ENCODE results near the gene HOXB2.

The HOXB2 gene

DNA sequence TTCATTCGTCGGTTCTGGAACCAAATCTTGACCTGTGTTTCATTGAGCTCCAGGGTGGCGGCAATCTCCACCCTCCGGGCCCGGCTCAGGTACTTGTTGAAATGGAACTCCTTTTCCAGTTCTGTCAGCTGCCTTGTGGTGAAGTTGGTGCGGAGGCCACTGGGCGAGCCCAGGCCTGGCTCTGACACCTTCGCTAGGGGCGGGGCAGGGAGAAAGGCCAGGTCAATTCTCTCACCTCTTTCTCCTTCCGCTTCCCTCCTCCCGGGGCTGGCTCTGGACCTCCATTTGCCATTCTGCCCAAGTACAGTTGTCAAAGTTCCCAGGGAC is 15.3 kb downstream of the HOXB2 start:
- peaks cover 72% of the 10 kb centered on the region for H3K27me3 Mint-ChIP-seq (ENCODE audit: low read depth)
- no peak for TF ChIP-seq CTCF (IDR thresholded peaks at IDR 0.05; ENCODE audit: unreplicated experiment in 3 of 3)
- no peaks in the 10 kb centered on the region for H3K36me3 Mint-ChIP-seq (ENCODE audit: low read depth)
- no peaks in the 10 kb centered on the region for H3K9me3 Mint-ChIP-seq
- H3K4me1 Mint-ChIP-seq = peaks cover 63% of the 10 kb centered on the region
- peak overlapping the region in 1 of 3 experiments; percentile 27 for H3K27ac Mint-ChIP-seq
- peak overlapping the region in 2 of 3 experiments; percentile 49 to 73 for H3K4me3 Mint-ChIP-seq

DNA sequence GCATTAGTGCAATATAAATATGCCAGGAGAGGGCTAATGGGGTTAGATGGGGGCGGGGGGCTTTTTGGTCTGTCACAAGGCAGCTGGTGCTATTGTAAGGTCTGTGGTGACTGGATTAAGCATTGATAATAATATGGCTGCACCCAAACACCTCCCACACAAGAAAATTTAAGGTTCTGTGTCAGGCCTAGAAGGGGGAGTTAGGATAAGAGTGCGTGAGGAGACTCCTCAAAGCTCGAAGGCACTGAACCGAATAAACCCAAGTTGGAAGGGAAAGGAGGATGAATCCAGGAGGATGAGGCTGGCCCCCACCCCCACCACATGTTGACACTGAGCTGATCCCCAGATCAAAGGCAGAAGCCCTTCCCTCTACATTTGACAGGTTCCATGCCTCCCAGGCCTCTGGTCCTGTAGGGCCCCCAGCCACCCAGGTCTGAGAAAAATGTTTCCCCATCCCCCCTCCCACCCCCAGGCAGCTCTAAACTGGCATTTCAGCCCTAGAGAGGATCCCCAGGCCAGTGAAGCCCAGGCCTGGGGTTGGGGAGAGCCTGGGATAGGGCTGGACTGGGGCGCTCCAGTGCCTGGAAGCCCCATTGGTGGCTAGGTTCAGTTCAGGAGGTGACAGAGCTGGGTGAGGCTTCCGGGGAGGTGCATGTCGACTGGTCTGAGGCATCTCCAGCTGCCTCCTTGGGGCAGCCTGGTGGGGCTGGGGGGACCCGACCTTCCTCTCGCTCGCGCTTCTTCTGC is 15.8 kb downstream of the HOXB2 start:
- H3K4me1 Mint-ChIP-seq = peaks cover 61% of the 10 kb centered on the region
- H3K27ac Mint-ChIP-seq = peak overlapping the region; percentile 86 to 93 (median 88)
- no peaks in the 10 kb centered on the region for H3K36me3 Mint-ChIP-seq (ENCODE audit: low read depth)
- peaks cover 72% of the 10 kb centered on the region for H3K27me3 Mint-ChIP-seq (ENCODE audit: low read depth)
- H3K4me3 Mint-ChIP-seq = peak overlapping the region; percentile 35 to 53 (median 40)
- no peak for TF ChIP-seq CTCF (IDR thresholded peaks at IDR 0.05; ENCODE audit: unreplicated experiment in 3 of 3)
- no peaks in the 10 kb centered on the region for H3K9me3 Mint-ChIP-seq

- TF ChIP-seq CTCF (IDR thresholded peaks at IDR 0.05; ENCODE audit: unreplicated experiment in 3 of 3) = no peak
- H3K4me1 Mint-ChIP-seq = peaks cover 65% of the 10 kb centered on the region
These were observed 16.6 kb downstream of the HOXB2 start for GRCh38 chr17:48528153-48528935.

GRCh38 chr17:48527547-48527932 is 17.4 kb downstream of the HOXB2 start:
- no peak for TF ChIP-seq CTCF (IDR thresholded peaks at IDR 0.05; ENCODE audit: unreplicated experiment in 3 of 3)
- H3K4me3 Mint-ChIP-seq = peak overlapping the region; percentile 72 to 82 (median 74)
- no peaks in the 10 kb centered on the region for H3K9me3 Mint-ChIP-seq
- peak overlapping the region; percentile 88 to 99 (median 93) for H3K27ac Mint-ChIP-seq
- peaks cover 65% of the 10 kb centered on the region for H3K4me1 Mint-ChIP-seq
- H3K36me3 Mint-ChIP-seq (ENCODE audit: low read depth) = no peaks in the 10 kb centered on the region
- peaks cover 68% of the 10 kb centered on the region for H3K27me3 Mint-ChIP-seq (ENCODE audit: low read depth)

More at GRCh38 chr17:48528153-48528935, 16.6 kb downstream of the HOXB2 start:
- peak overlapping the region; percentile 86 to 93 (median 88) for H3K27ac Mint-ChIP-seq
- H3K9me3 Mint-ChIP-seq = no peaks in the 10 kb centered on the region
- H3K27me3 Mint-ChIP-seq (ENCODE audit: low read depth) = peaks cover 71% of the 10 kb centered on the region
- H3K36me3 Mint-ChIP-seq (ENCODE audit: low read depth) = no peaks in the 10 kb centered on the region
- H3K4me3 Mint-ChIP-seq = peak overlapping the region; percentile 35 to 82 (median 53)

DNA sequence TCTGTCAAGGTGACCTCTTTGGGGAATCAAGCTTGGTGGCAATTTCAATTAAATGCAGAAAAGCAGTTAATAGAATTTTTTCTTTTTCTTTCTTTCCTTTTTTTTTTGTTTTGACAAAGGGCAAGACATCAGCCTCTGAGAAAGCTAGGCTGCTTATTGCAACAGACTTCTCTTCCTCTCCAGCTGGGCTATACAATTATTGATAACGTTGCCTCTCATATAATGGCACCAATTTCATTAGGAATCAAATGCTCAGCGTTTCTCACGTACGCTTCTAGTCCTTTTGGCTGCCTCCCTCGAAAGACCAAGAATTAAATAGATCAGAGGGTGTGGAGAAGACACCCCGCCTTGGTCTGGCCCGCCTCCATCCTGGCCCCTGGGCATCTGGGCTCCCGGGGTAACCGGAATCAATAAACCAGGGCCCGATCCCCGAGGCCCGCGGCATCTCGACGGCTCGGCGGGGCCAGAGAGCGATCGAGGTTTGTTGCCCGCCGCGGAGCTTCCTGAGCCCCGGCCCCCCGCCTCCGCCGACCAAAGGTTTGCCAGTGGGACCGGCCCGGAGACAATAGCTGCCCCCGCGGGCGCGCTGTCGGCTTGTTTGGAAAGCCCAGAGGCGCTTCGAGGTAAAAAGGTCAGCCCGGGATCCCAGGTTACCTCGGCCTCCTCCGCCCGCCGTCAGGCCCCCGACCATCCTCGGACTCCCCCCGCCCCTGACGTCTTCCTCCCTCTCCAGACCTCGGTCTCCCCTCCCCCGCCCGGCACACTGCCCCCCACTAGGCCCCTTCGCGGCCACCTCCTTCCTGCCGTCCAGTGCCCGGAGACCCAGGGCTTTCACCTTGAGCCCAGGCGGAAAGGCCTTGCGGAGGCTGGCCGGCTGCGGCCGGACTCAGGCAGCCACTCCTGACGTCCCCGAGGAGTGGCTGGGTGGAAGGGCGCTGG is 18.0 kb downstream of the HOXB2 start:
- peaks cover 66% of the 10 kb centered on the region for H3K4me1 Mint-ChIP-seq
- H3K27me3 Mint-ChIP-seq (ENCODE audit: low read depth) = peaks cover 63% of the 10 kb centered on the region
- H3K4me3 Mint-ChIP-seq = peak overlapping the region in 2 of 3 experiments; percentile 37 to 74
- no peaks in the 10 kb centered on the region for H3K9me3 Mint-ChIP-seq
- H3K27ac Mint-ChIP-seq = peak overlapping the region; percentile 74 to 93 (median 88)
- H3K36me3 Mint-ChIP-seq (ENCODE audit: low read depth) = no peaks in the 10 kb centered on the region
- TF ChIP-seq CTCF (IDR thresholded peaks at IDR 0.05; ENCODE audit: unreplicated experiment in 3 of 3) = no peak

Measured in nephron (organoid).